ENCODE results near the gene IQCC.

IQCC gene

GRCh38 chr1:32195972-32196823 lies 9.3 kb upstream of the IQCC start:
- no peak for DNase-seq (ENCODE audit: low read depth)

- DNase-seq (ENCODE audit: low read depth): no peak
Measured at GRCh38 chr1:32197074-32197473, 8.4 kb upstream of the IQCC start.

GRCh38 chr1:32197837-32198236 lies 7.6 kb upstream of the IQCC start:
- DNase-seq (ENCODE audit: low read depth): no peak

GRCh38 chr1:32198237-32199042 lies 7.0 kb upstream of the IQCC start:
- no peak for DNase-seq (ENCODE audit: low read depth)

- no peak for DNase-seq (ENCODE audit: low read depth)
Measured at GRCh38 chr1:32199043-32199716, 6.3 kb upstream of the IQCC start.

GRCh38 chr1:32199717-32200072 lies 5.8 kb upstream of the IQCC start:
- no peak for DNase-seq (ENCODE audit: low read depth)

GRCh38 chr1:32200226-32201010 lies 5.1 kb upstream of the IQCC start, which contains the start of gene CCDC28B:
Gene CCDC28B, plus strand, starts transcription at chr1:32200595. Its CDS starts 1,341 bp downstream, at chr1:32201936.
- peak; percentile 50 for DNase-seq (ENCODE audit: low read depth)

GRCh38 chr1:32201011-32201855 lies 4.2 kb upstream of the IQCC start:
- DNase-seq (ENCODE audit: low read depth): peak; percentile 68

- DNase-seq (ENCODE audit: low read depth): no peak
Measured at GRCh38 chr1:32204943-32205361, 519 bp upstream of the IQCC start.

GRCh38 chr1:32208469-32208868 lies 3.0 kb downstream of the IQCC start:
- DNase-seq (ENCODE audit: low read depth): no peak

GRCh38 chr1:32208891-32209328 lies 3.4 kb downstream of the IQCC start, which contains the start of gene DCDC2B:
Gene DCDC2B, plus strand, starts transcription at chr1:32209089. Its CDS starts 5 bp downstream, at chr1:32209094.
- no peak for DNase-seq (ENCODE audit: low read depth)

- DNase-seq (ENCODE audit: low read depth): peak; percentile 46
Measured at GRCh38 chr1:32215629-32216480, 10.4 kb downstream of the IQCC start.

- no peak for DNase-seq (ENCODE audit: low read depth)
Measured at GRCh38 chr1:32216566-32216965, 11.1 kb downstream of the IQCC start.

GRCh38 chr1:32219022-32219421 lies 13.6 kb downstream of the IQCC start:
- no peak for DNase-seq (ENCODE audit: low read depth)

- no peak for DNase-seq (ENCODE audit: low read depth)
Measured at GRCh38 chr1:32220746-32221580, 15.5 kb downstream of the IQCC start.

- DNase-seq (ENCODE audit: low read depth): no peak
Measured at GRCh38 chr1:32221581-32221979, 16.1 kb downstream of the IQCC start.

GRCh38 chr1:32221980-32222755 lies 16.7 kb downstream of the IQCC start, which contains the start of the genes EIF3I and TMEM234:
Gene EIF3I, plus strand, starts transcription at chr1:32222407. Its CDS starts 35 bp downstream, at chr1:32222442.
Gene TMEM234, minus strand, starts transcription at chr1:32222353. Its CDS starts 31 bp downstream, at chr1:32222322.
- DNase-seq (ENCODE audit: low read depth): peak; percentile 83

GRCh38 chr1:32223683-32224082 lies 18.2 kb downstream of the IQCC start:
- DNase-seq (ENCODE audit: low read depth): no peak
